GM19395 (cell line): ENCODE data around the gene FLYWCH2.
"Not testable (repeated sequence)": the region's sequence is repeated elsewhere in the genome, so short reads cannot be mapped to it uniquely, and the experiment has no call there.

Source experiments
- ATAC-seq: cut with Tn5 transposase; IDR thresholded peaks from one replicate; pipeline ENCODE4 v1.9.1; 2021; ENCODE audit warnings: mild to moderate bottlenecking, moderate library complexity; ENCODE audit not compliant: unreplicated experiment

The FLYWCH2 gene

DNA sequence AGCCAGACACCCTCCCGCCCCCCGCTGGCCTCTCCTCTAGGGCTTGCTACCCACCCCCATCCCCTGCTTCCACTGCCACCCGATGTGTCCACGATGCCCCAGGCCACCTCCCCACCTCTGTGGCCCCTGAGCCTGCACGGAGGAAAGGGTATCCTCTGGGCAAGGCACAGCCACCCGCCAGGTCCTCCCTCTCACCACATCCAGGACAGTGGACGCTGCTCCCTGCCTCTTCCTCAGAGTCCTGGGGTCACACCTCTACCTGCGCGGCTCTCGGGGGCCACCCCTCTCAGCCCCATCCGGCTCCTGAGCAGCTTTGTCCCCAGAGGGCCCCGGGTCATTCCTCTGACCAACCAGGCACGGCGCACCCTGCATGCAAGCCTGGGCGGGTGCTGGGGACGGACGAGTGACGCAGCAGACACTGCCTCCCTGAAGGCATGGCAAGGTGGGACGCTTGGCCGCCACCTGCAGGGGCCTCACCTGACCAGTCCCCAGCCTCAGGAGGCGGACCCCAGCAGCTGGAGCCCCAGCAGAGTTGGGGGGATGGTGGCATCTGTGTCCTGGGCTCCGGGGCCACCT, 53.5 kb downstream of the FLYWCH2 start:
- no peak for ATAC-seq

GRCh38 chr16:2937170-2937569, 54.2 kb downstream of the FLYWCH2 start:
- no peak for ATAC-seq

DNA sequence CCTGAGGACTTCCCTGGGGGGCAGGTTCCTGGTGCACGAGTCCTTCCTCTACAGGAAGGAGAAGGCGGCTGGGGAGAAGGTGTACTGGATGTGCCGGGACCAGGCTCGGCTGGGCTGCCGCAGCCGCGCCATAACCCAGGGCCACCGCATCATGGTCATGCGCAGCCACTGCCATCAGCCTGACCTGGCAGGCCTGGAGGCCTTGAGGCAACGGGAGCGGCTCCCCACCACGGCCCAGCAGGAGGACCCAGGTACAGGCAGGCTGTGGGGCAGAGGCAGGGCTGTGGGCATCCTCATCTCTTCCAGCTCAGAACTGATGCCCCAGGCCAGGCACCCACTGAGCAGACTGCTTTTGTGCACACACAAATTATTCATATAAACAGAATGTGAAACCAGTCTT, 55.2 kb downstream of the FLYWCH2 start:
- no peak for ATAC-seq

DNA sequence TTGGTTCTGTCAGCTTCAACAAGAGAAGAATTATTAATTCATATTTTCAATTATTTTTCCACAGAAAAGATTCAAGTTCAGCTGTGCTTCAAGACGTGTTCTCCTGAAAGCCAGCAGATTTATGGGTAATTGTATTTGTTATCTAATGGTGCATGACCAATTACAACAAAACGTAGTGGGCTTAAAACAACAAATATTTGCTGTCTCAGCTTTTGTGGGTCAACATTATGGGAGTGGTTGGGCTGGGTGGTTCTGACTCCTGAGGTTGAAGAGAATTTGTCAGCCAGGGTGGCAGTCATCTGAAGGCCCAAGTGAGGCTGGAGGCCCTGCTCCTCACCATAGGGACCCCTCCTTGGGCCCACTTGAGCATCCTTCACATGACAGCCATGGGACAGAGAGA, 57.0 kb downstream of the FLYWCH2 start:
- no peak for ATAC-seq

DNA sequence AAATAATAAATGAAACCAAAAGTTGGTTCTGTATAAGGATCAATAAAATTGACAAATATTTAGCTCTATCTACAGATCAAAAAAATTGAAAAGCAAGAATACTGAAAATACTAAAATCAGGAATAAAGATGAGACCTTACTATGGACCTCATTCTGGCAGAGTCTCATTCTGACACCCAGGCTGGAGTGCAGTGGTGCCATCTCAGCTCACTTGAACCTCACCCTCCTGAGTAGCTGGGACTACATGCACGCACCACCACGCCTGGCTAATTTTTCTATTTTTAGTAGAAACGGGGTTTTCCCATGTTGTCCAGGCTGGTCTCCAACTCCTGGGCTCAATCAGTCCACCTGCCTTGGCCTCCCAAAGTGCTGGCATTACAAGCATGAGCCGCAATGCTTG, 59.0 kb downstream of the FLYWCH2 start:
- ATAC-seq: no peak

- not testable (repeated sequence) for ATAC-seq
These were observed 60.7 kb downstream of the FLYWCH2 start for GRCh38 chr16:2943716-2944115.

GRCh38 chr16:2946649-2947048, 63.6 kb downstream of the FLYWCH2 start:
- no peak for ATAC-seq
